ENCODE measurements around the gene MRGPRF.

DNA sequence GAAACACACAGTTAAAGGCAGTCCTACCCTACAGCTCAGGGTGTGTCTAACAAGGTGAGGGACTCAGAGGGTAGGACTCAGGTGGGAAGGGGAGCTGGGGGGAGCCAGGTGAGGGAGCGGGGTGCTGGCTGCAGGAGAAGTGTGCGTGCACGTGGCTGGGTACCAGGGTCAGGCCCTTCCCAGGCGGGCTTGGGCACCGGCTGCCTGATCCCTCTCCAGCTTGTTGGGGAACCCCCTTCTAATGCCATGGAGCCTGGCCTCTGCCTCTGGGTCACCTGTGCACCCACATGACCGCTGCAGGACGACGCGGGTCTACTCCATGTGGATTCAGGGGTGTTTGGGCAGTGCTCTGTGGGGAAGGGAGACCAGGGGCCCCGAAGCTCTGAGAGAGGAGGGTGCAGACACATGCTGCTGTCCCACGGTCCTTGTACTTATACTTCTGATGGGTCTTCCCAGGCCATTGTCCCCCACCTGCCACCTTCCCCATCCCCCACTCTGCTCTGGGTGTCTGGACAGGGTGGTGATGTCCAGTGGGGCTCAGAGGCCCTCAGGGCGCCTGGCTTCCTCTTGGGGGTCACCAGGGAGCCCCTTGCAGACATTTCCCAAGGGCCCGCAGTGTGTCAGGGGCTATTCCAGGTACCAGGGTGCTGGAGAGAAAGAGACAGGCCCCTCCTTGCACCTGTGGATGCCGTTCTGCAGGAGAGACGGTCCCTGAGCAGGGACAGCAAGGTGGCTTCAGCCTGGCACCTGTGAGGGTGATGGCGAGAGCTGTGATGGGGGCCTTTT, 21.9 kb downstream of the MRGPRF start:
- no peak for TF ChIP-seq CTCF (IDR thresholded peaks at IDR 0.05)
- no peak for TF ChIP-seq POLR2A (IDR thresholded peaks at IDR 0.05)

Measured in lower leg skin (tissue), 3 donors.